KMS-11 (cell line): ENCODE measurements around the gene DENND1A.

Source experiments
- H2AFZ ChIP-seq: fragments of 200-600 bp; sonication (generic); 2 replicates; pipeline ENCODE4 v1.6.1; 2016; ENCODE audit warnings: antibody characterized with exemption, mixed run types, low read depth
- H3K27ac ChIP-seq: fragments of 200-600 bp; sonication (generic); 2 replicates; pipeline ENCODE4 v1.6.1; 2016; ENCODE audit warnings: mild to moderate bottlenecking, mixed run types
- H3K27me3 ChIP-seq: fragments of 200-600 bp; sonication (generic); 2 replicates; pipeline ENCODE4 v1.6.1; 2017; ENCODE audit warnings: mild to moderate bottlenecking, low read depth, mixed run types, moderate library complexity; ENCODE audit not compliant: insufficient read depth
- H3K36me3 ChIP-seq: fragments of 200-600 bp; sonication (generic); 2 replicates; pipeline ENCODE4 v1.6.1; 2017; ENCODE audit warnings: mild to moderate bottlenecking, mixed run types; ENCODE audit not compliant: insufficient read depth
- H3K4me1 ChIP-seq: fragments of 200-600 bp; sonication (generic); 2 replicates; pipeline ENCODE4 v1.6.1; 2016; ENCODE audit warnings: mild to moderate bottlenecking, low read depth, mixed run types; ENCODE audit not compliant: poor library complexity, severe bottlenecking
- H3K4me2 ChIP-seq: fragments of 200-600 bp; sonication (generic); 2 replicates; pipeline ENCODE4 v1.7.0; 2016; ENCODE audit warnings: mild to moderate bottlenecking, mixed run types
- H3K4me3 ChIP-seq: fragments of 200-600 bp; sonication (generic); IDR thresholded peaks from 2 replicates; pipeline ENCODE4 v1.6.1; 2017; ENCODE audit warnings: low read depth, low read length, mixed read lengths; ENCODE audit not compliant: insufficient read depth
- H3K79me2 ChIP-seq: fragments of 200-600 bp; sonication (generic); 2 replicates; pipeline ENCODE4 v1.6.1; 2016; ENCODE audit warnings: low read depth, mixed run types; ENCODE audit not compliant: insufficient read depth
- H3K9ac ChIP-seq: fragments of 200-600 bp; sonication (generic); 2 replicates; pipeline ENCODE4 v1.6.1; 2016; ENCODE audit warnings: mild to moderate bottlenecking, mixed run types
- H4K20me1 ChIP-seq: fragments of 200-600 bp; sonication (generic); 2 replicates; pipeline ENCODE4 v1.6.1; 2016; ENCODE audit warnings: mild to moderate bottlenecking, mixed run types; ENCODE audit not compliant: insufficient read depth
- TF ChIP-seq, protein P1 (sequence below): fragments of 200-600 bp; sonication (generic); conservative IDR thresholded peaks from 2 replicates; pipeline ENCODE4 v1.6.1; 2017; ENCODE audit warnings: low read depth, mild to moderate bottlenecking, antibody characterized with exemption, low read length, moderate library complexity, mixed read lengths

DENND1A gene

DNA sequence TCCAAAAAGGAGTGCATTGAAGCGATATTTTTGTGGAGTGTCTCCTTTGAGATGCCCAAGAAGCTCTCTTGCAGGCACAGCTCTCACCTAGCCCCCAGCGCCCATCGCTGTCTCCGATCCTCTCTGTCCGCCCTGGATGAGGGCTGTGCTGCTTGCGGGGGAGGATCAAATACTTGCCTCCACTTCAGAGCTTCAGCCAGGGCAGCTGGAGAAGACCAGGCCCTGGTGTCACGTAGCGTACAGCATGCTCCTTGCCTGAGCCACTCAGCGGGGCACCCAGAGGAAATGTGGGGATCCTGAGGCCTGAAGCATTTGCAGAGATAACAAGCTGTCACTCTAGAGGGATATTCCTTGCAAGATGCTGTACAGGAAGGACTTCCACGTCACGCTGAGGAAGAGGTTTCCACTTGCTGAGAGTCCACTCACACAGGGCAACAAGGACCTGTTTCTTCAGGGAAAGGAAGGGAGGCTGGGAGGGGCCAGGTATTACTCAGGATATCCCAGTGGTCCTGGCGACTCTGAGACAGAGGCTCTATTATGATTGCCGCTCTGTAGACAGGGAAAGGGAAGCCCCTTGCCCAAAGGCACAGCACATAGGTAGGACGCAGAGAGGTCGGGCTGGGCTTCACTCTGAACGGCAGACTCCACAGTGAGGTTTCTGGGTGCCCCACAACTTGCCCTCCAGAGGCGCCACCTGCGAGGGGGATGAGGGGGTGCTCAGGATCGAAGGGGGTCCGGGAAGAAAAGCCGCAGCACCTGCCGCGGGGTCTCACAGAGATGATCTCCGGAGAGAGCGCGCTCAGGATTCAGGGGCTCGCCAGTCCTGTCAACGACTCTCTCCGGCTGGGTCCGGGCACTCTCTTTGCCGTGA is 510.0 kb downstream of the DENND1A start:
- no peak overlapping the region for H3K4me3 ChIP-seq
- H2AFZ ChIP-seq = no peak overlapping the region
- H3K27ac ChIP-seq = no peak overlapping the region
- H3K4me1 ChIP-seq = no peaks in the 10 kb centered on the region
- H3K79me2 ChIP-seq = no peaks in the 10 kb centered on the region
- no peak overlapping the region for H3K4me2 ChIP-seq
- TF ChIP-seq, protein P1, sequence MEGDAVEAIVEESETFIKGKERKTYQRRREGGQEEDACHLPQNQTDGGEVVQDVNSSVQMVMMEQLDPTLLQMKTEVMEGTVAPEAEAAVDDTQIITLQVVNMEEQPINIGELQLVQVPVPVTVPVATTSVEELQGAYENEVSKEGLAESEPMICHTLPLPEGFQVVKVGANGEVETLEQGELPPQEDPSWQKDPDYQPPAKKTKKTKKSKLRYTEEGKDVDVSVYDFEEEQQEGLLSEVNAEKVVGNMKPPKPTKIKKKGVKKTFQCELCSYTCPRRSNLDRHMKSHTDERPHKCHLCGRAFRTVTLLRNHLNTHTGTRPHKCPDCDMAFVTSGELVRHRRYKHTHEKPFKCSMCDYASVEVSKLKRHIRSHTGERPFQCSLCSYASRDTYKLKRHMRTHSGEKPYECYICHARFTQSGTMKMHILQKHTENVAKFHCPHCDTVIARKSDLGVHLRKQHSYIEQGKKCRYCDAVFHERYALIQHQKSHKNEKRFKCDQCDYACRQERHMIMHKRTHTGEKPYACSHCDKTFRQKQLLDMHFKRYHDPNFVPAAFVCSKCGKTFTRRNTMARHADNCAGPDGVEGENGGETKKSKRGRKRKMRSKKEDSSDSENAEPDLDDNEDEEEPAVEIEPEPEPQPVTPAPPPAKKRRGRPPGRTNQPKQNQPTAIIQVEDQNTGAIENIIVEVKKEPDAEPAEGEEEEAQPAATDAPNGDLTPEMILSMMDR = no peak
- no peak overlapping the region for H3K9ac ChIP-seq
- no peaks in the 10 kb centered on the region for H3K27me3 ChIP-seq
- no peaks in the 10 kb centered on the region for H3K36me3 ChIP-seq
- no peaks in the 10 kb centered on the region for H4K20me1 ChIP-seq

DNA sequence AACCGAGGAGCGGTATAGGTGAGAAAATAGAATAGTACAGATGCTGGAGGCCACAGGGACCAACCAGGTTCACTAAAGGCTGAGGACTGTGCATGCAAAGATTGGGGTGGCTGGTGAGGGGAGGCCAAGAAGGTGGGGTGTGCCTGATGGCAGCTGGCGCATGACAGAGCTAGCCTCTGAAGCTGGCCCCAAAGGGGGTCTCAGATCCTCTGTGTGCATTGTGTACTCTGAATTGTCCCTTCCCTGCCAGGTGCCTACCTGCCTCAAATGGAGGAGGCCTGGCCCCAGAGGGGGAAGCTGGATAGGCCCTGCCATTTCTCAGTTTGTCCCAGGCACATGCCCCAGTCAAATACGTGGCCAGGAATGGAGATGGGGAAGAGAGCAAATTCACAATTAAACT is 510.8 kb downstream of the DENND1A start:
- H2AFZ ChIP-seq = no peak overlapping the region
- H3K4me2 ChIP-seq = no peak overlapping the region
- H3K4me3 ChIP-seq = no peak overlapping the region
- H3K79me2 ChIP-seq = no peaks in the 10 kb centered on the region
- no peaks in the 10 kb centered on the region for H3K36me3 ChIP-seq
- no peaks in the 10 kb centered on the region for H3K4me1 ChIP-seq
- TF ChIP-seq, protein P1 = no peak
- H3K27ac ChIP-seq = no peak overlapping the region
- H4K20me1 ChIP-seq = no peaks in the 10 kb centered on the region
- no peak overlapping the region for H3K9ac ChIP-seq
- H3K27me3 ChIP-seq = no peaks in the 10 kb centered on the region

DNA sequence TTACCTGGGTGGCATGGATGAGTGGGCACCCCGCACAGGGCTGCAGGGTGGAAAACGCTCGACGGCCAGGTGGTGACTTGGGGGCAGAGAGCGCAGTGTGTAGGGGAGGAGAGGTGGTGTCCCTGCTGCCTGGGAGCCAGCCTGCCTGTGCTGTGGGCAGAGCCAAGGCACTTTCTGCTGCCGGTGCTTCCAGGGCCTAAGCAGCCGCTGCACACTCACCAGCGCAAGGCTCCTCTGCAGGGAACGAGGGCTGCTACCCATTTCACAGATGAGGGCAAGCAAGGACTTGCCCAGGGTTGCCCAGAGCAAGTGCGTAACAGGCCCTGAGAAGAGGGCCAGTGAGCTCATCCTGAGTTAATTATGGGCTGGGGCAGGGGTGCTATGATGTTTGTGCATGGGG is 511.4 kb downstream of the DENND1A start:
- no peak overlapping the region for H3K27ac ChIP-seq
- no peak overlapping the region for H3K4me3 ChIP-seq
- no peak overlapping the region for H3K9ac ChIP-seq
- no peaks in the 10 kb centered on the region for H3K4me1 ChIP-seq
- TF ChIP-seq, protein P1 = no peak
- no peak overlapping the region for H3K4me2 ChIP-seq
- no peaks in the 10 kb centered on the region for H3K27me3 ChIP-seq
- no peaks in the 10 kb centered on the region for H3K79me2 ChIP-seq
- H3K36me3 ChIP-seq = no peaks in the 10 kb centered on the region
- no peak overlapping the region for H2AFZ ChIP-seq
- H4K20me1 ChIP-seq = no peaks in the 10 kb centered on the region

DNA sequence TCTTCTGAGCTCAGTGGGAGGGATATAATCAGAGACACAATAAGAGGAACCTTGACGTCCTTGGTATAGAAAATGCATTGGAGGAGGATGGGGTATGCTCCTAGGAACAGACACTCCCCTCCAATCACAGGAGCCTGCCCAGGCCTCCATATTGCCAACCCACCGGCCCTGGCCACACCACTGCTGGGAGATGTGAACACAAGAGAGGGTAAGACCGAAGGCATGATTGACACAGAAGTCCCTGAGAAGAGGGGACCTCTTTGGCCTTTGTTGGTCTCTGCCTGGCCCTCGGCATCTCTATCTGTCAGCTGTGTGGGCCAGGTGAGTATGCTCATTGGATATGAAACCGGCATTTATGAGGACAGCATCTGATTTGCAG is 511.9 kb downstream of the DENND1A start:
- no peaks in the 10 kb centered on the region for H3K79me2 ChIP-seq
- TF ChIP-seq, protein P1 = no peak
- no peak overlapping the region for H3K9ac ChIP-seq
- no peak overlapping the region for H3K27ac ChIP-seq
- no peak overlapping the region for H3K4me3 ChIP-seq
- H3K4me2 ChIP-seq = no peak overlapping the region
- H4K20me1 ChIP-seq = no peaks in the 10 kb centered on the region
- H2AFZ ChIP-seq = no peak overlapping the region
- H3K4me1 ChIP-seq = no peaks in the 10 kb centered on the region
- no peaks in the 10 kb centered on the region for H3K27me3 ChIP-seq
- no peaks in the 10 kb centered on the region for H3K36me3 ChIP-seq
